HG03108 (cell line): ENCODE measurements around the gene CGREF1.
"Not testable (repeated sequence)": the region's sequence is repeated elsewhere in the genome, so short reads cannot be mapped to it uniquely, and the experiment has no call there.

Experiments used
- ATAC-seq: cut with Tn5 transposase; IDR thresholded peaks from one replicate; pipeline ENCODE4 v1.9.1; 2021; ENCODE audit warnings: moderate library complexity; ENCODE audit not compliant: unreplicated experiment

The CGREF1 gene

DNA sequence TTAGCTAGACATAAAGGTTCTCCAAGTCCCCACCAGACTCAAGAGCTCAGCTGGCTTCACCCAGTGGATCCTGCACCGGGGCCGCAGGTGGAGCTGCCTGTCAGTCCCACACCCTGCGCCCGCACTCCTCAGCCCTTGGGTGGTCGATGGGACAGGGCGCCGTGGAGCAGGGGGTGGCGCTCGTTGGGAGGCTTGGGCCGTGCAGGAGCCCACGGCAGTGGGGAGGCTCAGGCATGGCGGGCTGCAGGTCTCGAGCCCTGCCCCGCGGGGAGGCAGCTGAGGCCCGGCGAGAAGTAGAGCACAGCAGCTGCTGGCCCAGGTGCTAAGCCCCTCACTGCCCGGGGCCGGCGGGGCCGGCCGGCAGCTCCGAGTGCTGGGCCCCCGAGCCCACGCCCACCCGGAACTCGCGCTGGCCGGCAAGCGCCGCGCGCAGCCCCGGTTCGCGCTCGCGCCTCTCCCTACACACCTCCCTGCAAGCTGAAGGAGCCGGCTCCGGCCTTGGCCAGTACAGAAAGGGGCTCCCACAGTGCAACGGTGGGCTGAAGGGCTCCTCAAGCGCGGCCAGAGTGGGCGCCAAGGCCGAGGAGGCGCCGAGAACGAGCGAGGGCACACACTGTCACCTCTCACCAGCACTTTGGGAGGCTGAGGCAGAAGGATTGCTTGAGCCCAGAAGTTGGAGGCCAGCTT is 7.4 kb downstream of the CGREF1 start:
- not testable (repeated sequence) for ATAC-seq

DNA sequence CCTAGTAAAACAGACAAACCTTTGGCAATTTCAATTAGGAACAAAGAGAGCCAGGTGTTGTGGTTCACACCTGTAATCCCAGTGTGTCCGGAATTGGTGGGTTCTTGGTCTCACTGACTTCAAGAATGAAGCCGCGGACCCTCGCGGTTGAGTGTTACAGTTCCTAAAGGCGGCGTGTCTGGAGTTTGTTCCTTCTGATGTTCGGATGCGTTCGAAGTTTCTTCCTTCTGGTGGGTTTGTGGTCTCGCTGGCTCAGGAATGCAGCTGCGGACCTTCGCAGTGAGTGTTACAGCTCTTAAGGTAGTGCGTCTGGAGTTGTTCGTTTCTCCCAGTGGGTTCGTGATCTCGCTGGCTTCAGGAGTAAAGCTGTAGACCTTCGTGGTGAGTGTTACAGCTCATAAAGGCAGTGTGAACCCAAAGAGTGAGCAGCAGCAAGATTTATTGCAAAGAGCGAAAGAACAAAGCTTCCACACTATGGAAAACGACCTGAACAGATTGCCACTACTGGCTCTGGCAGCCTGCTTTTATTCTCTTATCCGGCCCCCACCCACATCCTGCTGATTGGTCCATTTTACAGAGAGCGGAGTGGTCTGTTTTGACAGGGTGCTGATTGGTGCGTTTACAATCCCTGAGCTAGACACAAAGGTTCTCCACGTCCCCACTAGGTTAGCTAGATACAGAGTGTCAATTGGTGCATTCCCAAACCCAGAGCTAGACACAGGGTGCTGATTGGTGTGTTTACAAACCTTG is 8.2 kb downstream of the CGREF1 start:
- ATAC-seq, result not testable (repeated sequence)

DNA sequence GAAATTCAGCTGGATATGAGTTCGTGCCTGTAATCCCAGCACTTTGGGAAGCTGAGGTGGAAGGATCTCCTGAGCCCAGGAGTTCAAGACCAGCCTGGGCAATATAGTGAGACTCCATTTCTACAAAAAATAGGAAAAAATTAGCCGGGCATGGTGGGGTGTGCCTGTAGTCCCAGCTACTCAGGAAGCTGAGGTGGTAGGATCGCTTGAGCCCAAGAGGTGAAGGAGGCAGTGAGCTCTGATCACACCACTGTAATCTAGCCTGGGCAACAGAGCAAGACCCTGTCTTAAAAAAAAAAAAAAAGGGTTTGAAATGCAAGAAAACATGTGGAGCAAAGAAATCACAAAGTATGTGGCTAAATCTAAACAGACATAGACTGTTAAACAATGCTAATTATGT is 9.8 kb downstream of the CGREF1 start:
- no peak for ATAC-seq

DNA sequence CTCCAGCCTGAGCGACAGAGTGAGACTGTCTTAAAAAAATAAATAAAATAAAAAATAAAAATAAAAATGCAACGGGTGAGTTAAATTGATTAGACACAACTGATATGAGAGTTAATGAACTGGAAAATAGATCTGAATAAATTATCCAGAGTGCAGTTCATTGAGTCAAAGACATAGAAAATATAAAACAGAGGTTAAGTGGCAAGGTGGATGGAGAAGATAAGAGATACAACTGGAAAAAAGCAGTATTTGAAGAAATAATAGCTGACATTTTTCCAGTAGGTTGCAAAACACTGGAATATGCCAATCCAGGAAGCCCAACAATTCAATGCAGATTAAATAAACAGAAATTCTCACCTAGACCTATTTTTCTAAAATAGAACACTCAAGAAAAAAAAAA is 10.7 kb downstream of the CGREF1 start:
- no peak for ATAC-seq

DNA sequence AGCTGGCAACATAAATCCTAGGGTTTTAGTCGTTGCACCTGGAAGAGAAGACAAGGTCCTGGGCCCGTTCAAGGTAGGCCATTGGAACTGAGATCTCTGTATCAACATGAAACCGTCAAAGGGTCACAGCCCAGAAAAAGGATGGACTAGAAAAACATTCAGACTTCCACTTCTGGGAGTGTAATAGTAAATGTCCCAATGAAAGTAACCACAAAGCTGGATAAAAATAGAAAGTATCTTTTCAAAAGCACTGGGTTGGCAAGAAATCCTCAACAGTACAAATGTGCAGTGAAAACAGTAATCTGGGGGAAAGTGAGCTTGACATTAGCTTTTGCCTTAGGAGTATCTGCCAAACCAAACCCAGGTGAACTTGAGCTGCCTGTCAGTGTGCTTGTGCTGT is 12.9 kb downstream of the CGREF1 start:
- ATAC-seq, result no peak

DNA sequence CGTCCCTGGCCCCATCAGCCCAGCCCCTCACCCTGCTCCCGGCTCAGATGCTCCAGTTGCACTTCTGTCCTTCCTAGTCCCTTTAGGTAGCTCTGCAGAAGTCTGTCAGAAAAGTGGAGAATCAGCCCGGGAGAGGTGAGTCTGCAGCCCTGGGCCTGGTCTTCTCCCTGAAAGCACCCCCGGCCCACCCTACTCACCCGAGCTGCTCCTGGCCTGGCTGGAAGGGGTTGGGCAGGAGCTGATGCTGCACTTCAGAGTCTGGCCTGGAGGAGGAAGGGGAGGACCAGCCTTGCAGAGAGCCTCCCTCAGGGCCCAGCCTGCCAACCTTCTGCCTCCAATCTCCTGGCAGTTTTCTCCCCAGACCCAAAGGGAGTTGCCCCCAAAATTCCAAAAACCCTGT is 16.6 kb downstream of the CGREF1 start:
- no peak for ATAC-seq

DNA sequence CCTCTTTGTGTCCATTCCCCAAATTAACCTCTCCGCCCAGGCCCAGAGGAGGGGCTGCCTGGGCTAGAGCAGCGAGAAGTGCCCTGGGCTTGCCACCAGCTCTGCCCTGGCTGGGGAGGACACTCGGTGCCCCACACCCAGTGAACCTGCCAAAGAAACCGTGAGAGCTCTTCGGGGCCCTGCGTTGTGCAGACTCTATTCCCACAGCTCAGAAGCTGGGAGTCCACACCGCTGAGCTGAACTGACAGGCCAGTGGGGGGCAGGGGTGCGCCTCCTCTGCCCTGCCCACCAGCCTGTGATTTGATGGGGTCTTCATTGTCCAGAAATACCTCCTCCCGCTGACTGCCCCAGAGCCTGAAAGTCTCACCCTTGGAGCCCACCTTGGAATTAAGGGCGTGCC is 18.9 kb downstream of the CGREF1 start:
- ATAC-seq, result no peak

DNA sequence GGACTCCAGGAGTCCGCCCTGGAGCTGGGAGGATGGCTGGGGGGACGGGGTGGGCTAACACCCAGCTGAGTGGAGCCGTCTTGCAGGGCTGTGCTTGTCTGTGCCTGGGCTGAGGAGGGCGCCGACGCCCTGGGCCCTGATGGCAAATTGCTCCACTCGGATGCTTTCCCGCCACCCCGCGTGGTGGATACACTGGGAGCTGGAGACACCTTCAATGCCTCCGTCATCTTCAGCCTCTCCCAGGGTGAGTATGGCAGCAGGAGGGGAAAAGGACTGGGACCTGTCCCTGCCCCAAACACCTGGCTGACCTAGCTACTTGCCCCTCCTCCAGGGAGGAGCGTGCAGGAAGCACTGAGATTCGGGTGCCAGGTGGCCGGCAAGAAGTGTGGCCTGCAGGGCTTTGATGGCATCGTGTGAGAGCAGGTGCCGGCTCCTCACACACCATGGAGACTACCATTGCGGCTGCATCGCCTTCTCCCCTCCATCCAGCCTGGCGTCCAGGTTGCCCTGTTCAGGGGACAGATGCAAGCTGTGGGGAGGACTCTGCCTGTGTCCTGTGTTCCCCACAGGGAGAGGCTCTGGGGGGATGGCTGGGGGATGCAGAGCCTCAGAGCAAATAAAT is 19.5 kb downstream of the CGREF1 start:
- ATAC-seq, result no peak

DNA sequence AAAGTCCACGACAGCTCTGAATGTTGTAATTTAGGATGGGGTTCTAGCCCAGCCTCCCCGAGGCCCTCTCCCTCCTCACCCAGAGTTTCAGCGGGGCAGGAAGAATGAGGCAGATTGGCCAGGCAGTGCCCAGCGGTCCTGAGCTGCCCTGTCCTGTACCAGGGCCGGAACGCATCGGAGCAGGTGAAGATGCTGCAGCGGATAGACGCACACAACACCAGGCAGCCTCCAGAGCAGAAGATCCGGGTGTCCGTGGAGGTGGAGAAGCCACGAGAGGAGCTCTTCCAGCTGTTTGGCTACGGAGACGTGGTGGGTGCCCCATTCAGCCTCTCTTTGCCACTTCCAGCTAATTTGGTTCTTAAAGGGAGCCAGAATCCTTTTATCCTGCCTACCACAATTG is 21.6 kb downstream of the CGREF1 start:
- no peak for ATAC-seq

DNA sequence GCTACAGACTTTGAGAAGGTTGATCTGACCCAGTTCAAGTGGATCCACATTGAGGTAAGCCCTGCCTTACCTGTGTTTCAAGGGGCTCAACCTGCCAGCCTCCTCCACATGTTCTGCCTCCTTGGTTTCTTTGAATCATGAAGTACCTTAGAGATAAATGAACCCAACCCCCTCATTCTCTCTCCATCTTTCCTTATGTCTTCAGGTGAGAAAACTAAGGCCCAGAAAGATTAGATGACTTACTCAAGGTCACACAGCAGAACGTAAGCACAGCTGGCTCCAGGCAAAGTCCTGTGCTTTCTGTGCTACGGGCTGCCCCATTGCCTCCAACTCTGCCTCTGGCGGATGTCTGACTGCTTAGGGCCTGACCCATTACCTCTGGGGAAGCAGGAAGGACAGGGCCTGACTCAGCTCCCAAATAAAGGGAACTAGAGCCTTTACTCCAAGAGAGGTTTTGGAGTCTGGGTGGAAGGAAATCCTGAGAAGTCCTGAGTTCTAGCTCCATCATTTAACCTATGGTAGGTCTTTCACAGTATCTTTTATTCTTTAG is 22.1 kb downstream of the CGREF1 start:
- no peak for ATAC-seq

DNA sequence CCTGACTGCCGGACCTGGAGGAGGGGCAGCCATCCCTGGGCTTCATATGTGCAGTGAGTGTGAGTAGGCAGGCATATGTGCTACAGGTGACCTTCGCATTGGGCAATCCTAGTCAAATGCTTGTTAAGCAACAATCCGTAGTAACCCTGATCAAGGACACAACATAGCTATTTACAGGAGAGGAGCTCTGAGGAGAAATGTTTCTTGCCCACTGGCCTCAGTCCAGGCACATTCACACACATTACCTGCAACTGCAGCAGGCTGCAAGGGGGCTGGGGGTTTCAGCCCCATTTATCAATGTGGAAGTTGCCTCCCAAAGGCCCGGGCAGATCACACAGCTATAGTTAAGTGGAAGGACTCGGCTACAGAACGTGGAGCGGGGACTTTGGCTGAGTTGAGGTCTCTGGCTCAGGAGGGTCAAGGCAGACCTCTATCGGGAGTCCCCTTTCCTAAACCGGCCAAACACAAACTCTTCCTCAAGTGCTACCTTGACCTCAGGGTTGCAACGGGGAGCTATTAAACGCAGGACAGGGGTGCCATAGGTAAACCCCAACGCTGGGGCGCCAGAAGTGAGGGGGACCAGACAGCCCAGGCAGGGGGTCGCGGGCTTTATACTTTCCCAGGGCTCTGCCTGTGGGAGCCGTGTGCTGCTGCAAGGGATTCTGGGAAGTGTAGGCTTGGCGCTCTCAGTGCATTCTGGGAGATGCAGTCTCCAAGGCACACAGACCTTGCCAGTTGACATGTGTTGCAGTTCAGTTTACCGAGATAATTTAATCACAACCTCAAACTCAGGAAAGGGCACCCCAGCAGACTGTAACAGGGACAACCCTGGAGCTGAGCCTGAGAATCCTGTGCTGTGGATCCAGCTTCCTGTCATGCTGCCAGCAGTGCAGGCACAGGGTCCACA is 22.9 kb downstream of the CGREF1 start:
- ATAC-seq, result no peak

DNA sequence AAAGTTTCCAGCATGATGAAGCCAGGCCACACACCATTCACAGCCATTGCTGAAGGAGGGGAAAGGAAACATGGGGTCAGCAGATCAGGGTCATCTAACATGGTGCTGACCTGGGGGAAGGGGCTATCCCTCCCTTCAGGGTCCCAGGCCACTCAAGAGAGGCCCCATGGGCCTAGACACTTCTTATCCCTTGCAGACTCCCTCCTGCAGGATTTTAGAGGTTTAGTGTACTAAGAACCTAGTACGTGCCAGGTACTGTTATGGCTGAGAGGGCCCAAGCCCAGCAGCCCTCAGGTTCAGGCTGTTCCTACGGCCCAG is 23.5 kb downstream of the CGREF1 start:
- no peak for ATAC-seq

DNA sequence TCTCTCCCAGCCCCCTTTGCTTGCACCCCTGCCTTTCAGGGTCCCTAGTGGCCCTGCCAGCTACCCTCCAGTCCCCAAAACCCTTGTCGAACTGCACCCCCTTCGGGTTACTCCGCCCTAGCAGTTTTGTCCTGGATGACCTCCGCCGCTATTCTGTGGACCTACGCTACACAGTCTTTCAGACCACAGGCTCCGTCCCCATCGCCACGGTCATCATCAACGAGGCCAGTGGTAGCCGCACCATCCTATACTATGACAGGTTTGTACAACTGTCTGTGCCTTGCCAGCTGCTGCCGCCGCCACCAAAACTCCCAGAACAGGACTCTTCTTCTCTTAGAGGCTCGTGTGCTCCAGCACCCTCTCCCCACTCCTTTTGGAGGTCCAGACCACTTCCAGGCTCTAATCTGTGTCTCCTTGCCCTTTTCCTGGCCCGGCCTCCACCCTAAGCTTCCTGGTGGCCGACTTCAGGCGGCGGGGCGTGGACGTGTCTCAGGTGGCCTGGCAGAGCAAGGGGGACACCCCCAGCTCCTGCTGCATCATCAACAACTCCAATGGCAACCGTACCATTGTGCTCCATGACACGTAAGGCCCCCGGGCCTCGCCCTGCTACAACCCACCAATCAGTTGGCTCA is 24.5 kb downstream of the CGREF1 start:
- ATAC-seq, result no peak

DNA sequence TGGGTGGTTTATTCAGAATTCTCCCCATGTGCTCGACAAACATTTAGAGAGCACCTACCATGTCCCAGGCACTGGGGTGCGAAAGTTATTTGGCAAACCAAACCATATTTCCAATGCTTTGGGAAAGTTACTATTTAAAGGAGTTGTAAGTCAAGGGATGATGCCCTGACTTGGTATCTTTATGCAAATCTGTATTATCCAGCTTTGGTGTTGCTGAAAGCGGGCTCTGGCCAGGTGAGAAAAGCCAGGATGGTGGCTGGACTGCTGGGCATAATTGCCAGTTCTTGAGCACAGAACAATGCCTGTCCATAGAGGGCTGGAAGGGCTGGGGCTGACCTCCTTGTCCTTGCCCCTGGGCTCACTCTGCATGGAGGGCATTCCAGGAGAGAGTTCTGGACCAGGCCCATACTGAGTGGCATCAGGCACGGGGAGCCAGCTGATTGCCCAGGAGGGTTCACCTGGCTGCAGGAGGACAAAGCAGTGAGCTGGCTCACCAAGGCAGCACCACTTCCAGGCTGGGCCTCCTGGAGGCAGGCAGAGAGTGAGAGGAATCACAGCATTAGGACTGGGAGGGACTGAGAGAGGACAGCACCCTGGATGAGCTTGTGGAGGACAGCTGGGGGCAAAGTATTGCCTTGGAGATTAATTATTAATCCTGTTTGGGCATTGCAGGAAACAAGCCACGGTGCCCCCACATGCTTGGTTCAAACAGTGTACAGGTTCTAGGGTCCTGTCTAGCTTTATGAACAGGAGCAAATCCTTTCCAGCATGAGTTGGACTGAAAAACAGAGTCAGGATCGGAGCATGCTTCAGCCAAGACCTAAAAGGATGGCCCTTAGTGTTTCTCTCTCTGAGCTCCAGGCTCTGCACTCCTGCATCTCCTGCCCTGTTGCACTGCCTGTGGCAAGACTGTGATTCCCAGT is 25.2 kb downstream of the CGREF1 start:
- ATAC-seq, result no peak

DNA sequence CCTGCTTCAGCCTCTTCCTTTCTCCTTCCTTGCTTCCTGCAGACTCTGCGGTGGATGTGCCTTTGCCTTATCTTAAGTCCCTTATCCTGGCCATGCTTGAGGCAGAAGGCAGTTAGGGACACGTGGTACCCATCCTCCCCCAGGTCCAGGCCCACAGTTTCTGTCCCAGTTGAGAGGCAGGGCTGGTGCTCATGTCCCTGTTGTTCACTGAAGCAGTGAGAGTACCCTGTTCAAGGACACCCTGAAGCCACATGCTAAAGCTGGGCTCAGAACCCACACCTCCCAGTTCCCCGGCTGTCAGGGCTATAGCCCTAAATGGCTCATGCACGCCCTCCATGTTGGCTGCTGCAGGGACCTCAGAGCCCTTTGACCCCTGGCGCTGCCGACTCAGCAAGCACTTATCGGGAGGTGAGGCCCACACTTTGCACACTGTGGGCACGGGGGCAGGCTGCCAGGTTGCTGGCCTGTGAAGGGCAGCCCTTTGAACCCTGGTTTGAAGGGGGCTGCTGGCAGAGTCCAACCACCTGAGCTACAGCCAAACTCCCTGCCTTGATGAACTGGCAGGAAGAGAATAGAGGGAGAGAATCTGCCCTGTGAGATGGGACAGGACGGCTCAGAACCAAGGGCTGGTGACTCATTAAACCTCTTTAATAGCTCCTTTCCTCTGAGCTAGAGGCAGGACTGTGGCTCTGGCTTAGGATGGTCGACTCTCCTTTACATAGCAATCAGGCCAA is 26.1 kb downstream of the CGREF1 start:
- ATAC-seq, result no peak

DNA sequence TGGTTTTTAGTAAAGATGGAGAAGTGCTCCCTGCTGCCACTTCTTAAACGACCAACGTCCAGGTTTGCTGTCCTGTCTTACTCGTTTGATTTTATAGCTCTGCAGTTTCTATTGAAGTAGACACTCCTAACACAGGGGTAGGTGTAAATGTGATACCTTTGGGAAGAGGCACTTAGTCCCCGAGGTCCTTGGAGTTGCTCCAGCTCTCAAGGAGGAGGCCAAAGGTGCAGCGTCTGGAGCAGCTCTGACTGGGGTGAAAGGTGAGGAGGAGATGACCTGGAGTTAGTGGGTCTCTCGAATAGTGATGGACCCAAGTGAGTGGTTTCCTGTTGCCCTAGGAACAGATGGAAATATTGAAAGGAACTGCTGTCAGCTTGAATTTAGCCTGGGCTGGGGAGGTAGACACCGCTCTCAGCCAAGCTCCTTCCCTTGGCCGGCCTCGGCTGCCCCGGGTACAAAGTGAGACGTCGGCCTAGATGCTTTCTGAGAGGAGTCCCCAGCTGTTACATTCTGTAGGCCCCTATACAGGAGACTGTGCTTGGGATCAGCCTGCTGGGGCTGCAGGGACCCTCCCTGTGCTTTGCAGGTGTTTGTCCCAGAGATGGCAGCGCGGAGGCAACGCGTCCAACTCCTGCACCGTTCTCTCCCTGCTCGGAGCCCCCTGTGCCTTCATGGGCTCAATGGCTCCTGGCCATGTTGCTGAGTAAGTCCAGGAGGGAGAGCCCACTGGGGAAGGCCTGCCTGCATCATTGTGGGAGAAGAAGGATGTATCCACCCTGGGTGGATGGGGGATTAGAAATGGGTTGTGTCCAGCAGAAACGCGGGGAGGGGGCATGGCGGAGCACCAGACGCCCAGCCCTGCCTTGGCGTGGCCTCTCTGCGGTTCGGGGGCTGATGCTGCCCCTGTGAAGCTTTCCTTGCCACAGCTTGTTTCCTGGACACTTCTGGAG is 26.9 kb downstream of the CGREF1 start:
- no peak for ATAC-seq

DNA sequence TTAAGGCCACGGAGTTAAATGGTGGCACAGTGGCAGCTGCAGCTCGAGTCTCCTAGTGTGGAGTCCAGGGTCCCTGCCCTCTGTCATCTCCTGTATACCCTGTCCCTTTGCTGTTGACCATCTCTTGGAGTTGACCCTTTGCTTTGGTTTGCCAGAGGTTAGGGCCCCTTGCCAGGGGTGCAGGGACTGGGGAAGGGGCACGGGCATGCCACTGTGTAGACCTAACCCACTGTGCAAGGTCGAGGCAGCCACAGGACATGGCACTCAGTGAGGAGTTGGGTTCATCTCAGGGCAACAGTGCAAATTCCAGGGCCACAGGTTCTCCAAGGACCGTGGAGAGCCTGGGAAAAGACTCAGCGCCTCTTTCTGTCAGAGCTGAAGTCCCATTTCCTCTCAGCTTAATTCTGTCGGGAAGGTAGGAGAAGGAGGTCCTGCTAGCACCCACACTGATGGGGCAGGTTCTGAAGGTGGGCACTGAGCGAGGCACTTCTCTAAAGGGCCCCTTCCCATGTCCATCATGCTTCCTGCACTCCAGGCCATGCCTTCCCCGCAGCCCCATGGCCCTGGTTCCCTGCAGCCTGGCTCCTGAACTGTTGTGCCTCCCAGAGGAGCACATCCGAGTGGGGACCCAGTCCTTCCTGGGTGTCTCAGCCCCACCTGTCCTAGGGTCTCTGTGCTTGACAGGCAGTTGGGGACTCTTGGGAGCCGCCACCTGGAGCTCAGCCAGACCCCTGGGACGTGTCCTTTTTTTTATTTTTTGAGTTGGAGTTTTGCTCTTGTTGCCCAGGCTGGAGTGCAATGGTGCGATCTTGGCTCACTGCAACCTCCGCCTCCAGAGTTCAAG is 29.6 kb downstream of the CGREF1 start:
- ATAC-seq, result no peak
